Measurements from ENCODE around the gene TDP1. TPM values are rescaled to one million over a fixed set of nuclear protein-coding genes. Genes with fewer than 3 reads are reported as not detected.

TDP1 gene
- total and polyA plus RNA-seq, 4 donors = 3.3 to 10.6 (median 4.2) TPM

DNA sequence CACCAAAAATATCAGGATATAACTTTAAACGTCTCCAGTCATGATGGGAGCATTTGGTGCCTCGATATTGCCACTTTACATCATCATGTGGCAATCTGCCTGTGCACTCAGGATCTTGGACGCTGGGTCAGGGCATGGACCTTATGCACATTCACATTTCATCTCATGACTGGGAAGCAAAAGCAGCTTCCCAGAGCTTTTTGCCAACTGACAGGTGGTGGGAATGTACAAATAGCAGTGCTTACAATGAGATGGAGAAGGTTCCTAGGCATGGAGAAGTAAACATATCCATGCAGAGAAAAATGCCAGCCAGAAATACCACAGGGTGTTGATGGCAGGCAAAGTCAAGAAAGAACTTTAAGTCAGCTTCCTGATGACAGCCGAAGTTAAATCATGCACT lies 31.5 kb upstream of the TDP1 start:
- peak overlapping the region; percentile 43 to 52 for H3K27ac ChIP-seq (ENCODE audit: low read depth in 1 of 2, low read length in 2 of 2)
- no peak for DNase-seq (ENCODE audit: low spot score)
- no peaks in the 10 kb centered on the region for H3K9me3 ChIP-seq (ENCODE audit: control insufficient read depth in 4 of 4, low read length in 3 of 4)
- TF ChIP-seq FOXA2 (IDR thresholded peaks at IDR 0.05) (peak; percentile 74), YY1 (IDR thresholded peaks at IDR 0.05) (peak; percentile 38), EGR1 (IDR thresholded peaks at IDR 0.05; ENCODE audit: low read depth in 2 of 2) (peak in 1 of 2 donors; percentile 60), FOXA1 (IDR thresholded peaks at IDR 0.05) (peak; percentile 78), RAD21 (IDR thresholded peaks at IDR 0.05) (peak; percentile 35 to 46), JUND (IDR thresholded peaks at IDR 0.05) (peak; percentile 61 to 72), RXRA (IDR thresholded peaks at IDR 0.05) (peak; percentile 93 to 99), NR2F2 (IDR thresholded peaks at IDR 0.05) (no peak), TAF1 (conservative IDR thresholded peaks at IDR 0.05) (no peak), GABPA (IDR thresholded peaks at IDR 0.05 in 1 of 2, conservative IDR thresholded peaks at IDR 0.05 in 1 of 2) (no peak), HNF4G (IDR thresholded peaks at IDR 0.05) (peak; percentile 77), HNF4A (conservative IDR thresholded peaks at IDR 0.05) (peak; percentile 97), SP1 (IDR thresholded peaks at IDR 0.05) (peak; percentile 66)
- TF ChIP-seq, protein P1, sequence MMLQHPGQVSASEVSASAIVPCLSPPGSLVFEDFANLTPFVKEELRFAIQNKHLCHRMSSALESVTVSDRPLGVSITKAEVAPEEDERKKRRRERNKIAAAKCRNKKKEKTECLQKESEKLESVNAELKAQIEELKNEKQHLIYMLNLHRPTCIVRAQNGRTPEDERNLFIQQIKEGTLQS (IDR thresholded peaks at IDR 0.05) = no peak
- TF ChIP-seq, protein P2, sequence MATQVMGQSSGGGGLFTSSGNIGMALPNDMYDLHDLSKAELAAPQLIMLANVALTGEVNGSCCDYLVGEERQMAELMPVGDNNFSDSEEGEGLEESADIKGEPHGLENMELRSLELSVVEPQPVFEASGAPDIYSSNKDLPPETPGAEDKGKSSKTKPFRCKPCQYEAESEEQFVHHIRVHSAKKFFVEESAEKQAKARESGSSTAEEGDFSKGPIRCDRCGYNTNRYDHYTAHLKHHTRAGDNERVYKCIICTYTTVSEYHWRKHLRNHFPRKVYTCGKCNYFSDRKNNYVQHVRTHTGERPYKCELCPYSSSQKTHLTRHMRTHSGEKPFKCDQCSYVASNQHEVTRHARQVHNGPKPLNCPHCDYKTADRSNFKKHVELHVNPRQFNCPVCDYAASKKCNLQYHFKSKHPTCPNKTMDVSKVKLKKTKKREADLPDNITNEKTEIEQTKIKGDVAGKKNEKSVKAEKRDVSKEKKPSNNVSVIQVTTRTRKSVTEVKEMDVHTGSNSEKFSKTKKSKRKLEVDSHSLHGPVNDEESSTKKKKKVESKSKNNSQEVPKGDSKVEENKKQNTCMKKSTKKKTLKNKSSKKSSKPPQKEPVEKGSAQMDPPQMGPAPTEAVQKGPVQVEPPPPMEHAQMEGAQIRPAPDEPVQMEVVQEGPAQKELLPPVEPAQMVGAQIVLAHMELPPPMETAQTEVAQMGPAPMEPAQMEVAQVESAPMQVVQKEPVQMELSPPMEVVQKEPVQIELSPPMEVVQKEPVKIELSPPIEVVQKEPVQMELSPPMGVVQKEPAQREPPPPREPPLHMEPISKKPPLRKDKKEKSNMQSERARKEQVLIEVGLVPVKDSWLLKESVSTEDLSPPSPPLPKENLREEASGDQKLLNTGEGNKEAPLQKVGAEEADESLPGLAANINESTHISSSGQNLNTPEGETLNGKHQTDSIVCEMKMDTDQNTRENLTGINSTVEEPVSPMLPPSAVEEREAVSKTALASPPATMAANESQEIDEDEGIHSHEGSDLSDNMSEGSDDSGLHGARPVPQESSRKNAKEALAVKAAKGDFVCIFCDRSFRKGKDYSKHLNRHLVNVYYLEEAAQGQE (IDR thresholded peaks at IDR 0.05) = peak; percentile 39
- TF ChIP-seq, protein P3, sequence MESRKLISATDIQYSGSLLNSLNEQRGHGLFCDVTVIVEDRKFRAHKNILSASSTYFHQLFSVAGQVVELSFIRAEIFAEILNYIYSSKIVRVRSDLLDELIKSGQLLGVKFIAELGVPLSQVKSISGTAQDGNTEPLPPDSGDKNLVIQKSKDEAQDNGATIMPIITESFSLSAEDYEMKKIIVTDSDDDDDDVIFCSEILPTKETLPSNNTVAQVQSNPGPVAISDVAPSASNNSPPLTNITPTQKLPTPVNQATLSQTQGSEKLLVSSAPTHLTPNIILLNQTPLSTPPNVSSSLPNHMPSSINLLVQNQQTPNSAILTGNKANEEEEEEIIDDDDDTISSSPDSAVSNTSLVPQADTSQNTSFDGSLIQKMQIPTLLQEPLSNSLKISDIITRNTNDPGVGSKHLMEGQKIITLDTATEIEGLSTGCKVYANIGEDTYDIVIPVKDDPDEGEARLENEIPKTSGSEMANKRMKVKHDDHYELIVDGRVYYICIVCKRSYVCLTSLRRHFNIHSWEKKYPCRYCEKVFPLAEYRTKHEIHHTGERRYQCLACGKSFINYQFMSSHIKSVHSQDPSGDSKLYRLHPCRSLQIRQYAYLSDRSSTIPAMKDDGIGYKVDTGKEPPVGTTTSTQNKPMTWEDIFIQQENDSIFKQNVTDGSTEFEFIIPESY (IDR thresholded peaks at IDR 0.05) = peak; percentile 65
- TF ChIP-seq, protein P4, sequence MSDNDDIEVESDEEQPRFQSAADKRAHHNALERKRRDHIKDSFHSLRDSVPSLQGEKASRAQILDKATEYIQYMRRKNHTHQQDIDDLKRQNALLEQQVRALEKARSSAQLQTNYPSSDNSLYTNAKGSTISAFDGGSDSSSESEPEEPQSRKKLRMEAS (IDR thresholded peaks at IDR 0.05) = peak; percentile 87
- TF ChIP-seq, protein P5, sequence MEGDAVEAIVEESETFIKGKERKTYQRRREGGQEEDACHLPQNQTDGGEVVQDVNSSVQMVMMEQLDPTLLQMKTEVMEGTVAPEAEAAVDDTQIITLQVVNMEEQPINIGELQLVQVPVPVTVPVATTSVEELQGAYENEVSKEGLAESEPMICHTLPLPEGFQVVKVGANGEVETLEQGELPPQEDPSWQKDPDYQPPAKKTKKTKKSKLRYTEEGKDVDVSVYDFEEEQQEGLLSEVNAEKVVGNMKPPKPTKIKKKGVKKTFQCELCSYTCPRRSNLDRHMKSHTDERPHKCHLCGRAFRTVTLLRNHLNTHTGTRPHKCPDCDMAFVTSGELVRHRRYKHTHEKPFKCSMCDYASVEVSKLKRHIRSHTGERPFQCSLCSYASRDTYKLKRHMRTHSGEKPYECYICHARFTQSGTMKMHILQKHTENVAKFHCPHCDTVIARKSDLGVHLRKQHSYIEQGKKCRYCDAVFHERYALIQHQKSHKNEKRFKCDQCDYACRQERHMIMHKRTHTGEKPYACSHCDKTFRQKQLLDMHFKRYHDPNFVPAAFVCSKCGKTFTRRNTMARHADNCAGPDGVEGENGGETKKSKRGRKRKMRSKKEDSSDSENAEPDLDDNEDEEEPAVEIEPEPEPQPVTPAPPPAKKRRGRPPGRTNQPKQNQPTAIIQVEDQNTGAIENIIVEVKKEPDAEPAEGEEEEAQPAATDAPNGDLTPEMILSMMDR (IDR thresholded peaks at IDR 0.05; ENCODE audit: low read depth, low read length, missing input control) = no peak
- no peaks in the 10 kb centered on the region for H3K27me3 ChIP-seq (ENCODE audit: control insufficient read depth in 4 of 4, insufficient read depth in 4 of 4, low read length in 3 of 4)
- H3K4me3 ChIP-seq (ENCODE audit: low read depth in 1 of 3, low read length in 3 of 3) = no peak overlapping the region
- H3K4me1 ChIP-seq (ENCODE audit: control insufficient read depth in 4 of 4, insufficient read depth in 4 of 4, low read length in 3 of 4) = peaks cover 0 to 12% (median 6%) of the 10 kb centered on the region in 4 donors
- 32% methylated on average over 4 of the region's 4 CpGs for WGBS
- H3K36me3 ChIP-seq (ENCODE audit: control insufficient read depth in 4 of 4, insufficient read depth in 3 of 4, low read depth in 1 of 4, low read length in 3 of 4) = no peaks in the 10 kb centered on the region
- no peak overlapping the region for H3K9ac ChIP-seq (ENCODE audit: low read depth in 1 of 2, low read length in 2 of 2)
